Rectal smooth muscle tissue (tissue), 1 donor: ENCODE measurements around the gene ST6GALNAC2.

Experiments used
- H3K27ac ChIP-seq: one replicate; pipeline ENCODE4 v1.7.0; 2013; ENCODE audit warnings: low read depth, low read length, inconsistent platforms
- H3K27me3 ChIP-seq: one replicate; pipeline ENCODE4 v1.7.0; 2013; ENCODE audit warnings: low read length; ENCODE audit not compliant: control insufficient read depth, insufficient read depth
- H3K36me3 ChIP-seq: one replicate; pipeline ENCODE4 v1.7.0; 2013; ENCODE audit warnings: low read length; ENCODE audit not compliant: control insufficient read depth, insufficient read depth
- H3K4me1 ChIP-seq: one replicate; pipeline ENCODE4 v1.7.0; 2013; ENCODE audit warnings: low read length; ENCODE audit not compliant: control insufficient read depth, insufficient read depth
- H3K4me3 ChIP-seq: one replicate; pipeline ENCODE4 v1.7.0; 2013; ENCODE audit warnings: low read length
- H3K9ac ChIP-seq: one replicate; pipeline ENCODE4 v1.7.0; 2013; ENCODE audit warnings: low read length

ST6GALNAC2 gene

DNA sequence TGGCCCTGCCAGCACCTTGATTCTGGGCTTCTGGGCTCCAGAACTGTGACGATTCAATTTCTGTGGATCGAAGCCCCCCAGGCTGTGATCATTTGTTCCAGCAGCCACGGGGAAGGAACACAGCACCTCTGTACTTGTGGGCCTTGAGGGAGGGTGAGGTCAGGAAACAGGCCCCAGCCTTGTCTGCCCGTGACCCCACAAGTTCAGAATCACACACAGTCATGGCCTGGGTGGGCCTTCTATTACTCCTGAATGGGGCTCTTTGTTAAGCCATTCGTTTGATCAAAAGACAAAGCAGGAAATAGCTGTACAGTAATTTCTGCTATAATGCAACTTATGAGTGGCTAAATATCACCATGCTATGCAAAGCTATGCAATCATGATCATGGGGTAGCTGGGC lies 10.1 kb downstream of the ST6GALNAC2 start:
- Histone ChIP-seq H3K4me3 (no peak overlapping the region), H3K36me3 (no peaks in the 10 kb centered on the region), H3K27me3 (no peaks in the 10 kb centered on the region), H3K4me1 (peaks cover 2% of the 10 kb centered on the region), H3K27ac (no peak overlapping the region), H3K9ac (no peak overlapping the region)

DNA sequence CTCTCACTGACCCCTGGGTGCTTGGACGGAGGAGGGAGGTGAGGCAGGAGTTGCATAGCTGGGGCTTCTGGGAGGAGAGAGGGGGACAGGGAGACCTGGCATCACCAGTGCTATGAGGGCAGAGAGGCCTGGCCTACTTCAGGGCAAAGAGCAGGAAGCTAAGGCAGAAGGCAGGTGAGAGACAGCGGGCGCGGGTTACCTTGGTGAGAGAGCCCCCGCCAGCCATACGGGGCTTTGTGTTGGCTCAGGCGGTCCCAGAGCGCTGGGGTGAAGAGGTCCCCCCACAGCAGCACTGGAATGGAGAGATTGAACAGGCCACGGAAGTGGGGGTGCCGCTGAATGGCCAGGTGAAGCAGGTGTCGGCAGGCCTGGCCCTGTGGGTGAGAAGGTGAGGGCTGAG lies 11.5 kb downstream of the ST6GALNAC2 start:
- H3K9ac ChIP-seq = no peak overlapping the region
- peaks cover 2% of the 10 kb centered on the region for H3K4me1 ChIP-seq
- no peak overlapping the region for H3K4me3 ChIP-seq
- no peaks in the 10 kb centered on the region for H3K27me3 ChIP-seq
- no peaks in the 10 kb centered on the region for H3K36me3 ChIP-seq
- H3K27ac ChIP-seq = no peak overlapping the region

DNA sequence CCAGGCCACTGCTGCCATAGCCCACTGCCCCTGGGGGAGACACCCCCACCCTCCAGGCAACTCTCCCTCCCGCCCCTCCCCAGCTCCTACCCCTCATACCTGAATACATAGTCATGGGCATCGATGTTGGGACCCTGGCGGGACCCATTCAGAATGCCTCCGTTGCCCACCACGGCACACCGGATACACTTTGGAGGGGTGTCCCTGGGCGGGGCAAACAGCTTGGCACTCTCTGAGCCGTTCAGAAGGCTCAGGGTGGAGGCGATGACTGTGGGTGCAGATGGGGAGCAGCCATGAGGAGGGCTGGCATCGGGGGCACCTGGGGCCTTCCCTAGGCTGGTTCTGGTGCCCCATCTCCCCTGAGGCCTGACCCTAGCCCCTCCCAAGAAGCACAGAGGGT lies 12.6 kb downstream of the ST6GALNAC2 start:
- Histone ChIP-seq H3K4me1 (peaks cover 2% of the 10 kb centered on the region), H3K27me3 (no peaks in the 10 kb centered on the region), H3K9ac (no peak overlapping the region), H3K27ac (no peak overlapping the region), H3K4me3 (no peak overlapping the region), H3K36me3 (no peaks in the 10 kb centered on the region)

DNA sequence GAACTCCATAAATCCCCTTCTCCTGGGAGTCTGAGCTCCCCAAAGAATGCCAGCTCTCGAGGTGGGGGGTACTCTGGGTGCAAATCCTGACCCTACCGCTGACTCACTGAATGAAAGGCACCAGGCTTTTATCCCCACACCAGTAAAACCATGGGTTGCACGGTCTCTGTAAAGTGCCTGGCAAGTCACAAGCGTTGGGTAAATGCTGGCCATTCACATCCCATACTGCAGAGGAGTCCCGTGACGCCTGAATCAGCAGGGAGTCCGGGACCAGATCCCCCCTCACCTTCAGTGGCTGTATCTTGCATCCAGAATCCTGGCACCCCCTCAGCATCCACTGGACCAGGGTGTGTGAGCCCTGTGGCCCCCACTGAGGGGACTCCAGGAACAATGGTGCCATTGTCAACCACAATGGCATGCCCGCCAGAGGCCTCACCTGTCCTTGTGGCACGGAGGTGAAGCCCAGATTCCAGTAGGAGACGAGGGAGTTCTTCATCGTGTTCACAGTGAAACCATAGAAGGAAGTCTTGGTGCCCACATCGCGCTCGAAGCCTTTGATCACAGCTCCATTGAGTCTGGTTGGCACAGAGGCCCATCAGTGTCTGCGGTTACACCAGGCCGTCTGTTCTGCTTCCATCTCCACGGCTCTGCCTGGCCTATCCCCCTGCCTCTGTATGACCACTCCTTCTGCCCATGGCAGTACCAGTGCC lies 13.3 kb downstream of the ST6GALNAC2 start:
- Histone ChIP-seq H3K27ac (no peak overlapping the region), H3K36me3 (no peaks in the 10 kb centered on the region), H3K27me3 (no peaks in the 10 kb centered on the region), H3K4me1 (peaks cover 2% of the 10 kb centered on the region), H3K4me3 (no peak overlapping the region), H3K9ac (no peak overlapping the region)

DNA sequence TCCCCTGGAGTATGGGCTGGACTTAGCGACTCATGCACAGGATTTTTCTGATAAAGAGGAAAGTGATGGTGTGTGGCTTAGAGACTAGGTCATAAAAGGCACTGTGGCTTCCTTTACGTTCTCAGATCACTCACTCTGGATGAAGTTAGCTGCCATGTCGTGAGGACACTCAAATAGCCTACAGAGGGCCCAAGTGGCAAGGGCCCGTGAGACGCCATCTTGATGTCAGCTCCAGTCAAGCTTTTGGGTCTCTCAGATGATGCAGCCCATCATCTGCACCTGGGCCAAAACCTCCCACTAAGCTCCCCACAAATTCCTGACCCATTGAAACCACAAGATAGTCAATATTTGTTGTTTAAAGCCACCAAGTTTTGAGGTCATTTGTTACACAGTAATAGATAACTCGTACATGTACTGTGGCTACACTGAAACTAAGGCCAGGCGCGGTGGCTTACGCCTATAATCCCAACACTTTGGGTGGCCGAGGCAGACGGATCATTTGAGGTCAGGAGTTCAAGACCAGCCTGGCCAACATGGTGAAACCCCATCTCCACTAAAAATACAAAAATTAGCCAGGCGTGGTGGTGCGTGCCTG lies 14.7 kb downstream of the ST6GALNAC2 start:
- no peak overlapping the region for H3K27ac ChIP-seq
- H3K4me3 ChIP-seq = no peak overlapping the region
- no peaks in the 10 kb centered on the region for H3K4me1 ChIP-seq
- no peaks in the 10 kb centered on the region for H3K36me3 ChIP-seq
- H3K27me3 ChIP-seq = no peaks in the 10 kb centered on the region
- no peak overlapping the region for H3K9ac ChIP-seq

DNA sequence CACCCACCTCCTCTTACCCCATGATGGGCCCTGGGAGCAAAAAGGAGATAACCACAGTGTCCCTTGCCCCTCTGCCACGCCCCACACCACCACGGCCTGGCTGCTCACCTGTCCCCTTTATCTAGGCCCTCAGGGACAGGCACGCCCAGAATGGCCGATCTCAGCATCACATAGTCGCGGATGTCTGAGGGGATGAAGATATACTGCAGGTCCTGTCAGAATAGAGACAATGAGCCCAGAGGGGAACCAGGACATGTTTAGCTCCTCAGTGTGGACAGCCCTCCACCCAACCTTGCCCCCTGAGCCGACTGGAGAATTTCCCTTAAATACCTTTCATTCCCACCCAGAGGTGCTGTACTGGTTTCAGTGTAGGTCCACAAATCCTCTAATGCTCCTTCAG lies 15.2 kb downstream of the ST6GALNAC2 start:
- H3K36me3 ChIP-seq = no peaks in the 10 kb centered on the region
- no peak overlapping the region for H3K27ac ChIP-seq
- no peaks in the 10 kb centered on the region for H3K4me1 ChIP-seq
- H3K4me3 ChIP-seq = no peak overlapping the region
- no peak overlapping the region for H3K9ac ChIP-seq
- no peaks in the 10 kb centered on the region for H3K27me3 ChIP-seq

DNA sequence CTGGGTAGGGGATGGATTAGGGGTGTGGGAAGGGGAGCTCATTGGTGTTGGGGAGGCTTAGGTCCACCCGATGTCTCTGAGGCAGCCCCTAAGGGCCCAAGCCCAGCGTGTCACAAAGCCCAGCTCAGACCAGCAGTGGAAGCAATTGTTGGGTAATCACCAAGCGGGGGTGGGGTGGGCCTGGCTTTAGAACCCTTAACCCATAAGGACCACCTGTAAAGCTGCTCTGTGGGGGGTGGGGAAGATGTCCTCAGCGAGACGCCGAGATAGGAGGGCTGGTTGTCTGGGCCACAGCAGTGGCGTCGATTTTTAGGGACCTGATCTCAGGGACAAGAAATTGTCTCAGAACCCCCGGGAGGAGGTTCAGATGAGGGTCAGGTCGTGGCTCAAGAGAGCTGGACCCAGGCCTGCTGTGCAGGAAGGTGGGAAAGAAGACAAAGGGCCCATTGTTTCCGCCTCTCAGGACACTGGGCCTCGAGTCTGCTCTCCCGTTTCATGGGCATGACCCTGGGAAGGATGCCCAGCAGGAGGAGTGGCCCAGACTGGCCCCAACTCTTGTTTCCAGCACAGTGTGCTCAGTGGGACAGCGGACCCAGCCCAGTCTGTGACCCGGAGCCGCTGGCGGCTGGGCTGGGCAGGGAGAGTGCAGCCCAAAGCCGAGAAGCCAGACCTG lies 15.9 kb downstream of the ST6GALNAC2 start:
- Histone ChIP-seq H3K4me1 (no peaks in the 10 kb centered on the region), H3K4me3 (no peak overlapping the region), H3K36me3 (peaks cover under 1% of the 10 kb centered on the region), H3K27me3 (no peaks in the 10 kb centered on the region), H3K9ac (no peak overlapping the region), H3K27ac (no peak overlapping the region)

DNA sequence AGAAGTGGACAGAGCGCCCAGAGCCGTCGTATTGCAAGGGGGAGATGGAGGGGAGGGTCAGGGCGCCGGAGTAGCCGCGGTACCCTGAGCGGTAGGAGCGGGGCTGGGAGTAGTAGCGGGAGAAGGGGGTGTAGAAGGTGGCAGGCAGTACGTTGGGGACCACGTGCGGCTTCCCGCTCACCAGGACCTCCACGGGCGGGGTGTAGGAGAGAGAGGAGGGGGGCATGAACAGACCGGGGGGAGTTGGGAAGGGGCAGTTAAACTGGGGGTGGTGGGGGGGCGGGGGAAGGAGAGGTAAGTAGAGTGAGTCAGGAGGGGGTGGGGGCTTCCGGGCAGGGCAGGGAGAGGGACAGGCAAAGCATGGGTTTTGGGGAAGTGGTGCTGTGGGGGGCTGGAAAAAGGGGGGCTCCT lies 16.8 kb downstream of the ST6GALNAC2 start:
- H3K27ac ChIP-seq = no peak overlapping the region
- no peaks in the 10 kb centered on the region for H3K27me3 ChIP-seq
- H3K4me1 ChIP-seq = no peaks in the 10 kb centered on the region
- H3K4me3 ChIP-seq = no peak overlapping the region
- H3K9ac ChIP-seq = no peak overlapping the region
- H3K36me3 ChIP-seq = peaks cover 3% of the 10 kb centered on the region

DNA sequence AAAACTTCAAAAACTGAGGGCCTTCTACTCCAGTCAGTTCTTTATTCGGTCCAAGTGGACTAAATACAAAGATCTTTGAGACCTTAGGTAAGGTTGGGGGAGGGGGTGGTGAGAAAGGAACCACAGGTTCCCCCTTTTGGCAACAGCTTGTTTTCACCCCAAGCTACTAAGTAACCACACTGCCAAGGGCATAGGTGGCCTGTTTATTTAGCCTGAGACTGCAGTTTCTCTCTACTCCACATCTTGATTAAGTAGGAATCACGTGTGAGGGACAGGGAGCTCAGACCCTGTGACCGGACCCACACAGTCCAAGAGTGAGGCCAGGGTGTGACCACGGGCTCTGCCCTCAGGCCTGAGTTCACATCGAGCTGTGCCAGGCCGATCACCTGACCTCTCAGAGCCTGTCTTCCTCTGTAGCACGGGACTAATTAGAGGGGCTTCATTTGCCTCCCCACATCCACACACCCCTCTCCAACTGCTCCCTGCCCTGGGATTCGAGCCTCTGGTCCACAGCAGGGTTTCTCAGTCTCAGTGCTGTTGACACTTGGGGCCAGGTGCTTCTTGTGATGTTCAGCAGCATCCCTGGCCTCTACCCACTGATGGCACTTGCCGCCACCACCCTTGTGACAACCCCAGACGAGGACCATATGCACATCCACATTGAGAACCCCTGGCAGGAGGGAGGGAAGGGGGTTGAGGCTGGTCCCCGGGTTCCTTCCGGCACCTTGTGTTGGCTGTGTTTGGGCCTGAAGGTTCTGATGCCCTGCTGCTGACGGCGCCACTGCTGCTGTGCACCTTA lies 17.8 kb downstream of the ST6GALNAC2 start:
- Histone ChIP-seq H3K36me3 (peaks cover 3% of the 10 kb centered on the region), H3K4me3 (no peak overlapping the region), H3K27ac (no peak overlapping the region), H3K9ac (no peak overlapping the region), H3K4me1 (no peaks in the 10 kb centered on the region), H3K27me3 (no peaks in the 10 kb centered on the region)

DNA sequence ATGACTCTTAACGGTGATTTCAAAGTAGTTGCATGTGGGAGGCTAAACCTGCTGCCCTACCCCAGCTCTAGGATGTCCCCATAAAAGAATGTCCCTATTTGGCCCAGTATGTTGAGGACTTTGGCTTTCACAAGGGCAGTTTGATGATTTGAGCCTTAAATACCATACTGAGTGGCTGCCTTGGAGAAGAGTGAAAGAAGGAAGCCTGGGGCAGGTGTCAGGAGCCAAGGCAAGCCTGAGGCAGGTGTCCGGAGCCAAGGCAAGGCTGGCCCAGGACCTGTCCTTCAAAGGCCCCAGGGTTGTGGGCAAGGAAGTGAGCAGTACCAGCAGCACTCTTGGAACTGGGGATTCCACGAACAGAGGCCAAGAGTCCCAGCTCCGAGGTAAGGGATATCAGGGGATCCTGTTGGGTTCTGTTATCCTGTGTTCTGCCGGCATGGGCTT lies 18.6 kb downstream of the ST6GALNAC2 start:
- Histone ChIP-seq H3K36me3 (peaks cover 3% of the 10 kb centered on the region), H3K9ac (no peak overlapping the region), H3K27me3 (no peaks in the 10 kb centered on the region), H3K27ac (no peak overlapping the region), H3K4me1 (peaks cover under 1% of the 10 kb centered on the region), H3K4me3 (no peak overlapping the region)

DNA sequence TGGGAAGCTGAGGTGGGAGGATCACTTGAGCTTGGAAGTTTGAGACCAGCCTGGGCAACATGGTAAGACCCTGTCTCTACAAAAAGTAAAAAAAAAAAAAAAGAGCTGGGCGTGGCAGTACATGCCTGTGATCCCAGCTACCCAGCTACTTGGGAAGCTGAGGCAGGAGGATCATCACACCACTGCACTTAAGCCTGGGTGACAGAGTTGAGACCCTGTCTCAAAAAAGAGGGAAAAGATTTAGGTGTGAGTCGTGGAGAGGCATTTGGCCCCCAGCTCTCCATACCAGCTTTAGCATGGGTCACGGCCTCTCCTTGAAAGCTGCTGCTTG lies 19.1 kb downstream of the ST6GALNAC2 start:
- Histone ChIP-seq H3K36me3 (peaks cover 3% of the 10 kb centered on the region), H3K4me1 (peaks cover 5% of the 10 kb centered on the region), H3K27me3 (no peaks in the 10 kb centered on the region), H3K4me3 (no peak overlapping the region), H3K9ac (no peak overlapping the region), H3K27ac (no peak overlapping the region)
